IMR-90 (cell line): ENCODE data around the gene KRT3. TPM values are rescaled to one million over a fixed set of nuclear protein-coding genes. Genes with fewer than 3 reads are reported as not detected.

ENCODE experiments used
- ATAC-seq: fragments of 200-7000 bp; cut with Tn5 transposase; 2 replicates; pipeline ENCODE4 v1.9.1; 2020; ENCODE audit warnings: low read depth, mild to moderate bottlenecking, moderate library complexity
- BruUV-seq: library from RNA; stranded (reverse); fragments of 400-500 nt; replicated peaks from 2 replicates; lab custom pipeline; 2021; lab: Mats Ljungman, UMichigan
- CTCF ChIA-PET: fragments of 300-600 bp; formaldehyde crosslinking; extraction: SDS; loops from one replicate; lab custom pipeline; 2021; ENCODE audit warnings: antibody characterized with exemption; lab: Yijun Ruan, JAX
- POLR2A ChIA-PET: fragments of 300-600 bp; sonication (Branson Sonifier 250); formaldehyde crosslinking; loops from one replicate; lab custom pipeline; 2022; ENCODE audit warnings: antibody characterized with exemption; ENCODE audit not compliant: unreplicated experiment; lab: Charles Lee
- DNase-seq: peaks from one replicate; pipeline ENCODE4 v3.0.0; 2013
- H2AFZ ChIP-seq: replicated peaks from 2 replicates; pipeline ENCODE3; 2013; ENCODE audit warnings: low read length, mild to moderate bottlenecking; ENCODE audit not compliant: poor library complexity
- H2AK5ac ChIP-seq: 2 replicates; pipeline ENCODE4 v1.6.1; 2013; ENCODE audit warnings: low read depth, low read length, inconsistent platforms
- H2AK9ac ChIP-seq: replicated peaks from 2 replicates; pipeline ENCODE3; 2013; ENCODE audit warnings: mild to moderate bottlenecking, low read depth, low read length, moderate library complexity; ENCODE audit not compliant: poor library complexity
- H2BK120ac ChIP-seq: 2 replicates; pipeline ENCODE4 v1.6.1; 2013; ENCODE audit warnings: low read depth, low read length, inconsistent platforms
- H2BK15ac ChIP-seq: 3 replicates; pipeline ENCODE4 v1.6.1; 2013; ENCODE audit warnings: low read depth, low read length, inconsistent platforms
- H2BK20ac ChIP-seq: 2 replicates; pipeline ENCODE4 v1.6.1; 2013; ENCODE audit warnings: low read depth, mild to moderate bottlenecking, inconsistent platforms, low read length, moderate library complexity
- H2BK5ac ChIP-seq: 2 replicates; pipeline ENCODE4 v1.6.1; 2013; ENCODE audit warnings: mild to moderate bottlenecking, low read depth, low read length, inconsistent platforms; ENCODE audit not compliant: poor library complexity, severe bottlenecking
- H3K14ac ChIP-seq: replicated peaks from 2 replicates; pipeline ENCODE4 v1.6.1; 2013; ENCODE audit warnings: low read depth, low read length, inconsistent platforms
- H3K18ac ChIP-seq: 2 replicates; pipeline ENCODE4 v1.6.1; 2013; ENCODE audit warnings: low read depth, low read length, control low read depth
- H3K23ac ChIP-seq: 2 replicates; pipeline ENCODE4 v1.6.1; 2013; ENCODE audit warnings: low read depth, low read length, inconsistent platforms
- H3K27ac ChIP-seq: 2 replicates; pipeline ENCODE4 v1.5.1; 2013; ENCODE audit warnings: mild to moderate bottlenecking, control low read depth, low read length; ENCODE audit not compliant: insufficient read depth
- H3K27me3 ChIP-seq: 2 replicates; pipeline ENCODE4 v1.6.1; 2013; ENCODE audit warnings: low read length; ENCODE audit not compliant: control insufficient read depth, insufficient read depth
- H3K36me3 ChIP-seq: 2 replicates; pipeline ENCODE4 v1.6.1; 2013; ENCODE audit warnings: low read length, mixed read lengths; ENCODE audit not compliant: control insufficient read depth, insufficient read depth
- H3K4ac ChIP-seq: 2 replicates; pipeline ENCODE4 v1.6.1; 2013; ENCODE audit warnings: low read depth, low read length, inconsistent platforms
- H3K4me1 ChIP-seq: 2 replicates; pipeline ENCODE4 v1.6.1; 2013; ENCODE audit warnings: low read length, mixed read lengths; ENCODE audit not compliant: control insufficient read depth, insufficient read depth
- H3K4me2 ChIP-seq: 2 replicates; pipeline ENCODE4 v1.6.1; 2013; ENCODE audit warnings: low read depth, mild to moderate bottlenecking, control low read depth, low read length, moderate library complexity
- H3K4me3 ChIP-seq: 2 replicates; pipeline ENCODE4 v1.5.1; 2013; ENCODE audit warnings: low read depth, mild to moderate bottlenecking, control low read depth, low read length, moderate library complexity; ENCODE audit not compliant: insufficient read depth
- H3K56ac ChIP-seq: 2 replicates; pipeline ENCODE4 v1.6.1; 2013; ENCODE audit warnings: low read length, inconsistent platforms; ENCODE audit not compliant: insufficient read depth; ENCODE audit errors: extremely low read depth
- H3K79me1 ChIP-seq, 2 experiments: 2 replicates each; pipeline ENCODE4 v1.6.1; 2013; ENCODE audit warnings: low read length in 2 of 2, inconsistent platforms in 1 of 2, low read depth in 1 of 2
- H3K9ac ChIP-seq: 2 replicates; pipeline ENCODE4 v1.6.1; 2013; ENCODE audit warnings: low read depth, low read length, control low read depth
- H3K9me1 ChIP-seq: 2 replicates; pipeline ENCODE4 v1.6.1; 2013; ENCODE audit warnings: low read length, inconsistent platforms; ENCODE audit not compliant: insufficient read depth
- H3K9me3 ChIP-seq: 2 replicates; pipeline ENCODE4 v1.6.1; 2013; ENCODE audit warnings: low read length; ENCODE audit not compliant: control insufficient read depth, insufficient read depth
- H4K20me1 ChIP-seq: 2 replicates; pipeline ENCODE4 v1.6.1; 2013; ENCODE audit warnings: low read length, inconsistent platforms; ENCODE audit not compliant: insufficient read depth
- H4K5ac ChIP-seq: 2 replicates; pipeline ENCODE4 v1.6.1; 2013; ENCODE audit warnings: mild to moderate bottlenecking, low read depth, low read length, control low read depth
- H4K8ac ChIP-seq, 2 experiments: 2 replicates each; pipeline ENCODE4 v1.6.1; 2013; ENCODE audit warnings: low read depth in 2 of 2, low read length in 2 of 2, control low read depth in 1 of 2, inconsistent platforms in 1 of 2
- H4K91ac ChIP-seq: 2 replicates; pipeline ENCODE4 v1.6.1; 2013; ENCODE audit warnings: low read depth, low read length, inconsistent platforms; ENCODE audit not compliant: insufficient read depth
- CHD1 ChIP-seq: IDR thresholded peaks from 2 replicates; pipeline ENCODE4 v1.6.1; 2012; ENCODE audit warnings: low read depth, low read length, improper control_type of control experiment
- MAZ ChIP-seq: IDR thresholded peaks from 2 replicates; pipeline ENCODE4 v1.6.1; 2012; ENCODE audit warnings: low read depth, mild to moderate bottlenecking, low read length, improper control_type of control experiment, moderate library complexity, borderline replicate concordance
- POLR2A ChIP-seq: IDR thresholded peaks from 2 replicates; pipeline ENCODE4 v1.6.1; 2012; ENCODE audit warnings: mild to moderate bottlenecking, low read depth, low read length
- WGBS, 2 experiments: methylation state at CpG; one replicate each; pipeline versions ENCODE4 v1.1.5 to v1.1.7; 2013; ENCODE audit warnings: missing lambda C conversion rate in 2 of 2; ENCODE audit not compliant: insufficient read length in 1 of 2; ENCODE audit errors: extremely low coverage in 2 of 2; 5-methylcytosine and 5-hydroxymethylcytosine counted together
- dilution Hi-C: fragments of 300-500 bp; cut with HindIII; formaldehyde crosslinking; loops from one replicate; pipeline ENCODE4 v1.14.3; 2018; ENCODE audit warnings: low sequenced_read_pairs; ENCODE audit not compliant: unreplicated experiment
- in situ Hi-C: fragments of 300-500 bp; cut with MboI; formaldehyde crosslinking; loops from 3 replicates; pipeline ENCODE4 v1.14.3; 2019; ENCODE audit warnings: low sequenced_read_pairs, inconsistent platforms, mixed read lengths
- intact Hi-C: fragments of 100-400 bp; cut with micrococcal nuclease; formaldehyde crosslinking; loops from 2 replicates; pipeline ENCODE4 v1.10.0; 2022
- polyA plus RNA-seq, 3 experiments: library from polyadenylated mRNA; depleted of rRNA; stranded (reverse); fragments of >200 nt; gene quantifications; 2 replicates each; pipeline ENCODE4 v1.2.3, GENCODE V29; 2012; ENCODE audit warnings: low replicate concordance in 1 of 3
- total RNA-seq: library from RNA; depleted of rRNA; stranded (reverse); fragments of >200 nt; gene quantifications from 2 replicates; pipeline ENCODE4 v1.2.3, GENCODE V29; 2012

Gene KRT3
- total and polyA plus RNA-seq, 2 of the 4 experiments (the other 2 are of a cell fraction), result not detected

- H3K23ac ChIP-seq, result no peak overlapping the region
- no peak overlapping the region for H2BK15ac ChIP-seq
- no peak overlapping the region for H2AK9ac ChIP-seq
- no peaks in the 10 kb centered on the region for H3K9me1 ChIP-seq
- no peak overlapping the region for H2AK5ac ChIP-seq
- no peak overlapping the region for H3K4ac ChIP-seq
- no peaks in the 10 kb centered on the region for H3K79me1 ChIP-seq
- H3K27ac ChIP-seq, result no peak overlapping the region
- H3K36me3 ChIP-seq, result no peaks in the 10 kb centered on the region
- dilution Hi-C loops, result no loop called here
- H4K8ac ChIP-seq, result no peak overlapping the region
- no peaks in the 10 kb centered on the region for H3K4me1 ChIP-seq
- no peak overlapping the region for H2BK120ac ChIP-seq
- no peak overlapping the region for H3K4me3 ChIP-seq
- no peak overlapping the region for H3K4me2 ChIP-seq
- WGBS, 2 experiments, result 60% methylated on average over 1 of the region's 6 CpGs; no CpG with 5 or more reads in 1 of the 2 experiments
- no peak for DNase-seq
- peaks cover 24% of the 10 kb centered on the region for H3K27me3 ChIP-seq
- H4K20me1 ChIP-seq, result no peaks in the 10 kb centered on the region
- H2BK20ac ChIP-seq, result no peak overlapping the region
- POLR2A ChIA-PET, result no interaction called here
- no peak overlapping the region for H2BK5ac ChIP-seq
- CTCF ChIA-PET, result no interaction called here
- intact Hi-C loops, result no loop called here
- no peaks in the 10 kb centered on the region for H3K9me3 ChIP-seq
- no peak overlapping the region for H3K18ac ChIP-seq
- no peak overlapping the region for H3K14ac ChIP-seq
- H4K91ac ChIP-seq, result no peak overlapping the region
- in situ Hi-C loops, result no loop called here
- no peak for ATAC-seq
- no peak overlapping the region for H3K56ac ChIP-seq
- no peak overlapping the region for H4K5ac ChIP-seq
- no peak overlapping the region for H3K9ac ChIP-seq
- TF ChIP-seq MAZ, result no peak
- no peak for TF ChIP-seq POLR2A
- TF ChIP-seq CHD1, result no peak
- H2AFZ ChIP-seq, result no peak overlapping the region
- no TSS peak for BruUV-seq
Observed at GRCh38 chr12:52771088-52771487, 24.8 kb downstream of the KRT3 start.
